ENCODE results near the gene DNAJB6.

DNAJB6 gene

DNA sequence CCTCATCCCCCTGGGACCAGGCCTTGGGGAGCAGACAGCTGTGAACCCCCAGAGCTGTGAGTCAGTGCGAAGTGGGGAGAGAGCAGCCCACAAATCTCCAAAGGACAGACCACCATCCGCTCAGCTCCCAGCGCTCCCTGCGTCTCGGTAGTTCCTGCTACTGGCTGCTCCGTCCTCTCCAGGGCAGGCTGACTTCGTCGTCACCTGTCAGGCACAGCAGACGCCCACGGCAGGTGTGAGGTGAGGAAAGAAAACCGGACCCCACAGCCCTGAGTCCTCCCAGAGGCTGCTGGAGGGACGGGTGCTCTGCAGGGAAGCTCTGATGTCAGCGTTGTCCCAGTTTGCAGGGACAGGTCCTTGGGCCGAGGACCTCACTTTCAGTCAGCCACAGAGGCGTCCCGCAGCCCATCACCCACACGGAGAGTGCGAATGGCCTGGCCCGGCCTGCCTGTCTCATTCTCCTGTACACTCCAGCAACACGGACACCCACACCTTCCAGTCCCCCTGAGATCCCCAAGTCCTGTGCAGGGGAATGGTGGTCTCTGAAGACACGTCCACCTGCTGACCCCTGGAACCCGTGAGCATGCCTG lies 95.2 kb downstream of the DNAJB6 start:
- Histone ChIP-seq H3K23ac (ENCODE audit: low read depth, low read length, poor library complexity) (peak overlapping the region; percentile 83), H3K4me3 (ENCODE audit: low read length in 2 of 2) (no peak overlapping the region), H2BK15ac (ENCODE audit: low read length) (peak overlapping the region; percentile 30), H2BK12ac (ENCODE audit: low read length) (peak overlapping the region; percentile 92), H3K14ac (ENCODE audit: low read length) (peak overlapping the region; percentile 0), H3K4ac (ENCODE audit: low read length) (peak overlapping the region; percentile 61), H3K79me1 (ENCODE audit: low read depth, low read length) (peaks cover 5% of the 10 kb centered on the region), H2AFZ (ENCODE audit: low read length) (peak overlapping the region; percentile 76), H2BK120ac (ENCODE audit: low read depth, low read length) (no peak overlapping the region), H3K4me1 (ENCODE audit: control insufficient read depth in 2 of 2, insufficient read depth in 1 of 2, low read depth in 1 of 2, low read length in 2 of 2) (peaks cover 7 to 11% of the 10 kb centered on the region in 2 donors), H2AK5ac (ENCODE audit: low read depth, low read length) (peak overlapping the region; percentile 33), H2BK5ac (ENCODE audit: low read length) (peak overlapping the region; percentile 76), H4K8ac (ENCODE audit: low read depth, low read length) (peak overlapping the region; percentile 3), H3K9me3 (replicated peaks in 1 of 2; ENCODE audit: control insufficient read depth in 2 of 2, insufficient read depth in 1 of 2, low read depth in 1 of 2, low read length in 2 of 2) (peaks cover 0 to 7% of the 10 kb centered on the region in 2 donors), H3K4me2 (ENCODE audit: insufficient read depth, low read length, poor library complexity, severe bottlenecking) (no peak overlapping the region), H3K9ac (ENCODE audit: low read depth, low read length, poor library complexity) (peak overlapping the region; percentile 18), H3K18ac (ENCODE audit: low read length) (peak overlapping the region; percentile 76), H3K27me3 (ENCODE audit: control insufficient read depth in 3 of 3, insufficient read depth in 3 of 3, low read depth in 1 of 3, low read length in 3 of 3) (peaks cover 0 to 3% (median 0%) of the 10 kb centered on the region in 3 experiments), H4K91ac (ENCODE audit: low read depth, low read length, poor library complexity) (peak overlapping the region; percentile 26), H3K27ac (replicated peaks; ENCODE audit: low read length) (no peak overlapping the region), H3K36me3 (replicated peaks in 1 of 2; ENCODE audit: control insufficient read depth in 2 of 2, insufficient read depth in 2 of 2, low read length in 2 of 2) (peaks cover 0 to 4% of the 10 kb centered on the region in 2 donors)
- no peak for DNase-seq (ENCODE audit: low spot score)
- no CpG with 5 or more reads among the region's 22 CpGs for WGBS, 2 donors (ENCODE audit: extremely low coverage in 2 of 2, insufficient read length in 2 of 2, insufficient replicate concordance in 1 of 2)

DNA sequence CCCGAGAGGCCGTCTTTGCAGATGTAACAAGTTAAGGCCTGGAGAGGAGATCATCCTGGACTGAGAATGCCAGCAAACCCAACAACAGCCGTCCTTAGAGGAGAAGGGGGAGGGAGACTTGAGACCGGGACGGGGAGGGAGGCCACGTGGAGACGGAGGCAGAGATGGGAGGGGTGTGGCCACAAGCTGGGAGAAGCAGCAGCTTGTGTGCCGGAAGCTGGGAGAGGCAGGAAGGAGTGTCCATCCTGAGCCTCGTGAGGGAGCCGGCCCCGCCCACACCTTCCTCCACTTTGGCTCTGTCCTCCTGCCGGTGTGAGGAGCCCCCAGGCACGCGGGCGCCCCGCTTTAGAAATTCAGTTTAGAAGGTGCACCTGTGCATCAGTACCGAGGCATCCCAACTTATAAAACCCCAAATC lies 95.7 kb downstream of the DNAJB6 start:
- DNase-seq (ENCODE audit: low spot score), result peak; percentile 38
- Histone ChIP-seq H2AK5ac (ENCODE audit: low read depth, low read length) (peak overlapping the region; percentile 33), H2BK15ac (ENCODE audit: low read length) (peak overlapping the region; percentile 30), H2BK120ac (ENCODE audit: low read depth, low read length) (no peak overlapping the region), H2BK5ac (ENCODE audit: low read length) (peak overlapping the region; percentile 76), H3K27ac (replicated peaks; ENCODE audit: low read length) (no peak overlapping the region), H3K9ac (ENCODE audit: low read depth, low read length, poor library complexity) (no peak overlapping the region), H3K4me1 (ENCODE audit: control insufficient read depth in 2 of 2, insufficient read depth in 1 of 2, low read depth in 1 of 2, low read length in 2 of 2) (peaks cover 8 to 13% of the 10 kb centered on the region in 2 donors), H3K18ac (ENCODE audit: low read length) (peak overlapping the region; percentile 76), H3K23ac (ENCODE audit: low read depth, low read length, poor library complexity) (peak overlapping the region; percentile 83), H3K79me1 (ENCODE audit: low read depth, low read length) (peaks cover 5% of the 10 kb centered on the region), H3K36me3 (replicated peaks in 1 of 2; ENCODE audit: control insufficient read depth in 2 of 2, insufficient read depth in 2 of 2, low read length in 2 of 2) (peaks cover 0 to 4% of the 10 kb centered on the region in 2 donors), H2AFZ (ENCODE audit: low read length) (peak overlapping the region; percentile 76), H3K4ac (ENCODE audit: low read length) (no peak overlapping the region), H3K4me3 (ENCODE audit: low read length in 2 of 2) (no peak overlapping the region), H3K9me3 (replicated peaks in 1 of 2; ENCODE audit: control insufficient read depth in 2 of 2, insufficient read depth in 1 of 2, low read depth in 1 of 2, low read length in 2 of 2) (peaks cover 0 to 7% of the 10 kb centered on the region in 2 donors), H3K27me3 (ENCODE audit: control insufficient read depth in 3 of 3, insufficient read depth in 3 of 3, low read depth in 1 of 3, low read length in 3 of 3) (peaks cover 0 to 3% (median 0%) of the 10 kb centered on the region in 3 experiments), H3K14ac (ENCODE audit: low read length) (peak overlapping the region; percentile 0), H4K91ac (ENCODE audit: low read depth, low read length, poor library complexity) (no peak overlapping the region), H2BK12ac (ENCODE audit: low read length) (no peak overlapping the region), H3K4me2 (ENCODE audit: insufficient read depth, low read length, poor library complexity, severe bottlenecking) (peak overlapping the region; percentile 41), H4K8ac (ENCODE audit: low read depth, low read length) (no peak overlapping the region)
- no CpG with 5 or more reads among the region's 17 CpGs for WGBS, 2 donors (ENCODE audit: extremely low coverage in 2 of 2, insufficient read length in 2 of 2, insufficient replicate concordance in 1 of 2)

DNA sequence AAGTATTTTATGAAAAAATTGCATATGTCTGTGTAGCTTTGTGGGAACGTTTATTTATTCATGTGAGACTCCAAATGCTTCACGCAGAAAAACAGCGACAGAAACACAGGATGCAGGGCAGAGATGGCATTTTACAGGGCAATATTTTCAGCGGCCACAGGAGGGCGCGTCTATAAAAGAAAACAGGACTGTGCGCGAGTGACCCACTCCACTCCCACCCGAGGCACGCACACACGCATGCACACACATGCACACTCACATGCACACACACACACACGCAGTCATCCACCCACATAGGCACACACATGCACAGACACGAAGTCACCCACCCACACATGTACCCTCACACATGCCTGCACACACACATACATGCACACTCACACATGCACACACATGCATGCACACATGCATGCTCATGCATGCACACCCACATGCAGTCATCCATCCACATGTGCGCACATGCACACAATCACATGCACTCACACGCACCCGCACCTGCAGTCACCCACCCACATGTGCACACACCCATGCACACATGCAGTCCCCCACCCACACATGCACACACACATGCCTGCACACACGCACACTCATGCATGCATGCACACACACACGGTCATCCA lies 96.3 kb downstream of the DNAJB6 start:
- Histone ChIP-seq H3K14ac (ENCODE audit: low read length) (peak overlapping the region; percentile 92), H2BK12ac (ENCODE audit: low read length) (peak overlapping the region; percentile 87), H3K4me1 (ENCODE audit: control insufficient read depth in 2 of 2, insufficient read depth in 1 of 2, low read depth in 1 of 2, low read length in 2 of 2) (peaks cover 9 to 14% of the 10 kb centered on the region in 2 donors), H2BK5ac (ENCODE audit: low read length) (no peak overlapping the region), H3K27me3 (ENCODE audit: control insufficient read depth in 3 of 3, insufficient read depth in 3 of 3, low read depth in 1 of 3, low read length in 3 of 3) (peaks cover 0 to 3% (median 0%) of the 10 kb centered on the region in 3 experiments), H3K4me3 (ENCODE audit: low read length in 2 of 2) (peak overlapping the region in 1 of 2 donors; percentile 59), H2BK15ac (ENCODE audit: low read length) (peak overlapping the region; percentile 69), H3K36me3 (replicated peaks in 1 of 2; ENCODE audit: control insufficient read depth in 2 of 2, insufficient read depth in 2 of 2, low read length in 2 of 2) (peaks cover 0 to 4% of the 10 kb centered on the region in 2 donors), H3K79me1 (ENCODE audit: low read depth, low read length) (peaks cover 5% of the 10 kb centered on the region), H3K4ac (ENCODE audit: low read length) (peak overlapping the region; percentile 45), H2AK5ac (ENCODE audit: low read depth, low read length) (peak overlapping the region; percentile 40), H2BK120ac (ENCODE audit: low read depth, low read length) (no peak overlapping the region), H3K9ac (ENCODE audit: low read depth, low read length, poor library complexity) (peak overlapping the region; percentile 85), H3K4me2 (ENCODE audit: insufficient read depth, low read length, poor library complexity, severe bottlenecking) (peak overlapping the region; percentile 41), H3K18ac (ENCODE audit: low read length) (peak overlapping the region; percentile 66), H4K91ac (ENCODE audit: low read depth, low read length, poor library complexity) (no peak overlapping the region), H3K27ac (replicated peaks; ENCODE audit: low read length) (no peak overlapping the region), H3K23ac (ENCODE audit: low read depth, low read length, poor library complexity) (peak overlapping the region; percentile 98), H3K9me3 (replicated peaks in 1 of 2; ENCODE audit: control insufficient read depth in 2 of 2, insufficient read depth in 1 of 2, low read depth in 1 of 2, low read length in 2 of 2) (peaks cover 0 to 7% of the 10 kb centered on the region in 2 donors), H4K8ac (ENCODE audit: low read depth, low read length) (peak overlapping the region; percentile 95), H2AFZ (ENCODE audit: low read length) (no peak overlapping the region)
- WGBS, 2 donors (ENCODE audit: extremely low coverage in 2 of 2, insufficient read length in 2 of 2, insufficient replicate concordance in 1 of 2), result no CpG with 5 or more reads among the region's 18 CpGs
- DNase-seq (ENCODE audit: low spot score), result peak; percentile 56

DNA sequence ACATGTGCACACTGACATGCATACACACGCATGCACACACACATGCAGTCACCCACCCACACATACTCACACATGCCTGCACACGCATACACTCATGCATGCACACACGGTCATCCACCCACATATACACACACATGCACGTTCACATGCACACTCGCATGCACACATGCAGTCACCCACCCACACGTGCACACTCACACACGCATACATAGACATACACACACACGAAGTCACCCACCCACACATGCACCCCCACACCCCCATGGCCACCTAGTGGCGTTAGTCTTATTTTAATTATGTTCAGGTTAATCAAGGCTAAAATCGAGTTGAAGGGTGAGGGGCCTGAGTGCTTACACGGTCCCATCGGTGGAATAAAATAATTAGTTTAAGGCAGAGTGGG lies 96.8 kb downstream of the DNAJB6 start:
- Histone ChIP-seq H3K4me1 (ENCODE audit: control insufficient read depth in 2 of 2, insufficient read depth in 1 of 2, low read depth in 1 of 2, low read length in 2 of 2) (peaks cover 9 to 14% of the 10 kb centered on the region in 2 donors), H3K4me2 (ENCODE audit: insufficient read depth, low read length, poor library complexity, severe bottlenecking) (no peak overlapping the region), H4K8ac (ENCODE audit: low read depth, low read length) (peak overlapping the region; percentile 70), H3K23ac (ENCODE audit: low read depth, low read length, poor library complexity) (peak overlapping the region; percentile 98), H3K27me3 (ENCODE audit: control insufficient read depth in 3 of 3, insufficient read depth in 3 of 3, low read depth in 1 of 3, low read length in 3 of 3) (peaks cover 0 to 3% (median 0%) of the 10 kb centered on the region in 3 experiments), H3K36me3 (replicated peaks in 1 of 2; ENCODE audit: control insufficient read depth in 2 of 2, insufficient read depth in 2 of 2, low read length in 2 of 2) (peaks cover 0 to 4% of the 10 kb centered on the region in 2 donors), H2BK120ac (ENCODE audit: low read depth, low read length) (no peak overlapping the region), H2BK15ac (ENCODE audit: low read length) (peak overlapping the region; percentile 69), H4K91ac (ENCODE audit: low read depth, low read length, poor library complexity) (no peak overlapping the region), H2AFZ (ENCODE audit: low read length) (no peak overlapping the region), H2AK5ac (ENCODE audit: low read depth, low read length) (peak overlapping the region; percentile 40), H2BK5ac (ENCODE audit: low read length) (no peak overlapping the region), H3K4me3 (ENCODE audit: low read length in 2 of 2) (peak overlapping the region in 1 of 2 donors; percentile 59), H3K18ac (ENCODE audit: low read length) (peak overlapping the region; percentile 66), H3K9ac (ENCODE audit: low read depth, low read length, poor library complexity) (peak overlapping the region; percentile 85), H3K9me3 (replicated peaks in 1 of 2; ENCODE audit: control insufficient read depth in 2 of 2, insufficient read depth in 1 of 2, low read depth in 1 of 2, low read length in 2 of 2) (peaks cover 0 to 7% of the 10 kb centered on the region in 2 donors), H3K79me1 (ENCODE audit: low read depth, low read length) (peaks cover 5% of the 10 kb centered on the region), H2BK12ac (ENCODE audit: low read length) (no peak overlapping the region), H3K14ac (ENCODE audit: low read length) (peak overlapping the region; percentile 92), H3K27ac (replicated peaks; ENCODE audit: low read length) (no peak overlapping the region), H3K4ac (ENCODE audit: low read length) (peak overlapping the region; percentile 45)
- no peak for DNase-seq (ENCODE audit: low spot score)
- WGBS, 2 donors (ENCODE audit: extremely low coverage in 2 of 2, insufficient read length in 2 of 2, insufficient replicate concordance in 1 of 2), result no CpG with 5 or more reads among the region's 12 CpGs

Measured in neuronal stem cell (in vitro differentiated cells).